Loucy (cell line): ENCODE results near the gene DNLZ.

Experiments used
- H2AFZ ChIP-seq: fragments of 200-600 bp; sonication (generic); 2 replicates; pipeline ENCODE4 v1.6.0; 2016; ENCODE audit warnings: antibody characterized with exemption, mild to moderate bottlenecking, low read length, moderate library complexity
- H3F3A ChIP-seq: fragments of 200-600 bp; 2 replicates; pipeline ENCODE4 v1.6.0; 2016; ENCODE audit warnings: antibody characterized with exemption, low read depth, mild to moderate bottlenecking
- H3K27me3 ChIP-seq: fragments of 200-600 bp; sonication (generic); 2 replicates; pipeline ENCODE4 v1.6.1; 2014; ENCODE audit warnings: low read length, mild to moderate bottlenecking; ENCODE audit not compliant: insufficient read depth, poor library complexity, severe bottlenecking
- H3K36me3 ChIP-seq: fragments of 200-600 bp; sonication (generic); 2 replicates; pipeline ENCODE4 v1.6.1; 2016; ENCODE audit warnings: low read length; ENCODE audit not compliant: insufficient read depth
- H3K4me1 ChIP-seq: fragments of 200-600 bp; sonication (generic); 2 replicates; pipeline ENCODE4 v1.5.1; 2014; ENCODE audit warnings: low read length, mild to moderate bottlenecking; ENCODE audit not compliant: insufficient read depth, poor library complexity, severe bottlenecking
- H3K4me2 ChIP-seq: fragments of 200-600 bp; sonication (generic); 2 replicates; pipeline ENCODE4 v1.6.0; 2014; ENCODE audit warnings: antibody characterized with exemption, low read length, low read depth, mild to moderate bottlenecking; ENCODE audit not compliant: poor library complexity, severe bottlenecking
- H3K4me3 ChIP-seq: fragments of 200-600 bp; sonication (generic); 2 replicates; pipeline ENCODE4 v1.5.1; 2014; ENCODE audit warnings: low read length, mild to moderate bottlenecking, mixed read lengths; ENCODE audit not compliant: poor library complexity, severe bottlenecking
- H3K79me2 ChIP-seq: fragments of 200-600 bp; sonication (generic); 2 replicates; pipeline ENCODE4 v1.6.1; 2014; ENCODE audit warnings: low read length; ENCODE audit not compliant: insufficient read depth
- H3K9ac ChIP-seq: fragments of 200-600 bp; sonication (generic); 2 replicates; pipeline ENCODE4 v1.6.0; 2014; ENCODE audit warnings: mild to moderate bottlenecking, low read depth, low read length, moderate library complexity; ENCODE audit not compliant: poor library complexity, severe bottlenecking
- H3K9me2 ChIP-seq: fragments of 200-600 bp; sonication (generic); replicated peaks from 2 replicates; pipeline ENCODE4 v1.6.1; 2016; ENCODE audit warnings: low read depth, low read length, mixed read lengths
- H3K9me3 ChIP-seq: fragments of 200-600 bp; sonication (generic); 2 replicates; pipeline ENCODE4 v1.6.1; 2014; ENCODE audit warnings: mild to moderate bottlenecking, antibody characterized with exemption, low read length, low read depth; ENCODE audit not compliant: insufficient read depth
- H4K20me1 ChIP-seq: fragments of 200-600 bp; sonication (generic); 2 replicates; pipeline ENCODE4 v1.6.0; 2014; ENCODE audit warnings: antibody characterized with exemption, low read length, mild to moderate bottlenecking; ENCODE audit not compliant: insufficient read depth, poor library complexity, severe bottlenecking
- CTCF ChIP-seq: fragments of 200-600 bp; sonication (generic); conservative IDR thresholded peaks from 2 replicates; pipeline ENCODE4 v1.5.1; 2014; ENCODE audit warnings: mild to moderate bottlenecking, antibody characterized with exemption, low read length
- EZH2phosphoT487 ChIP-seq: fragments of 200-600 bp; IDR thresholded peaks from 2 replicates; pipeline ENCODE4 v1.6.1; 2018; ENCODE audit warnings: antibody characterized with exemption, mild to moderate bottlenecking, moderate library complexity, borderline replicate concordance

Gene DNLZ

GRCh38 chr9:136324501-136325300 lies 38.8 kb downstream of the DNLZ start:
- no peaks in the 10 kb centered on the region for H3K9me3 ChIP-seq
- H3K4me3 ChIP-seq, result no peak overlapping the region
- no peaks in the 10 kb centered on the region for H3K36me3 ChIP-seq
- H2AFZ ChIP-seq, result no peak overlapping the region
- H3K27me3 ChIP-seq, result no peaks in the 10 kb centered on the region
- peaks cover 19% of the 10 kb centered on the region for H3K79me2 ChIP-seq
- peaks cover 5% of the 10 kb centered on the region for H4K20me1 ChIP-seq
- no peak overlapping the region for H3K4me2 ChIP-seq
- H3K9ac ChIP-seq, result no peak overlapping the region
- no peaks in the 10 kb centered on the region for H3F3A ChIP-seq
- TF ChIP-seq EZH2phosphoT487 (no peak), CTCF (peak; percentile 18; the same call in 1 of the 2 replicates)
- peaks cover 20% of the 10 kb centered on the region for H3K4me1 ChIP-seq
- H3K9me2 ChIP-seq, result no peaks in the 10 kb centered on the region

DNA sequence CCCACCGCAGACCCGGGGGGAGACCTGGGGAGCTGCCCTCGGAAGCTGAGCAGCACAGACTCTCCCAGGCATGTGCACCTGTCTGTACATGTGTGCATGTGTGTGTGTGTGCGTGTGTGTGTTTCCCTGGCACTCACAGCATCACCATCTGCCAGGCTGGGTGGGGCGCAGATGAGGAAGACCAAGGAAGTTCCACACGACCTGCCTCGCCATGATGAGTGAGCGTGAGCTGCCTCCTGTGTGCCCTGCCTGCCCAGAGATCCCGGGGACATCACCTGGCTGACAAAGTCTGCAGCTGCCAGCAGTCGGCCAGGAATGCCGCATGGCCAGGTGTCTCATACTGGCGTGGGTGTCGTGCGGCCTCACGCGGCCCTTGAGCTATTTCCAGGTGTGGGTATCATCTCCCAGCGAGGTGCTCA lies 40.2 kb downstream of the DNLZ start:
- Histone ChIP-seq H3K79me2 (peaks cover 5% of the 10 kb centered on the region), H3K9me3 (no peaks in the 10 kb centered on the region), H3K4me2 (no peak overlapping the region), H3K27me3 (no peaks in the 10 kb centered on the region), H3K4me1 (peaks cover 7% of the 10 kb centered on the region), H3K36me3 (no peaks in the 10 kb centered on the region), H3F3A (no peaks in the 10 kb centered on the region), H3K4me3 (no peak overlapping the region), H2AFZ (no peak overlapping the region), H3K9me2 (no peaks in the 10 kb centered on the region), H4K20me1 (peaks cover under 1% of the 10 kb centered on the region), H3K9ac (no peak overlapping the region)
- no peak for TF ChIP-seq CTCF
- no peak for TF ChIP-seq EZH2phosphoT487

DNA sequence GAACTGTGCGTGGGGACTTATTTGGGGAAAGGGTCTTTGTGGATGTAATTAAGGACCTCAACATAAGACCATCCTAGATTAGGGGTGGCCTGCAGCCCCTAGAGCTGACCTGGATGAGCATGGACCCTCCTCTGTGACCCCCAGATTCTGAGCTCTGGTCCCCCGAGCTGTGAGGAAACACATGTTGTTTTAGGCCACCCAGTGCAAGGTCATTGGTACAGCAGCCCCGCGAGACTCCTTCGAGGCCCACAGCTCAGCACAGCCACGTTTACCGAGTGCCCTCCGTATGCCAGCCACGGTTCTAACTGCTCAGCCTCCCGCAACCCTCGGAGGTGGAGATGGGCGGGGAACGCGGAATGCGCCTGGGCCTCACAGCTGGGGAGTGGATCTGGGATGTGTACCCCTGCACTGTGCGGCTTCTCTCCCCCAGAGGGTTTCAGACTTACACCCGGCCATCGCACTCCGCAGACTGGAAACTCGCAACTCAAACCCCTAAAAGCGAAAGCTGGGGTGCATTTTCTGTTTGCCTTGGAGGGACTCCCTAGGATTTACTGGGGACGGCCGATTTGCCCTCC lies 40.7 kb downstream of the DNLZ start:
- TF ChIP-seq EZH2phosphoT487 (no peak), CTCF (no peak)
- peaks cover 2% of the 10 kb centered on the region for H3K4me1 ChIP-seq
- no peaks in the 10 kb centered on the region for H3K9me2 ChIP-seq
- no peaks in the 10 kb centered on the region for H3F3A ChIP-seq
- no peaks in the 10 kb centered on the region for H3K9me3 ChIP-seq
- no peaks in the 10 kb centered on the region for H4K20me1 ChIP-seq
- H3K4me2 ChIP-seq, result no peak overlapping the region
- H3K4me3 ChIP-seq, result no peak overlapping the region
- no peaks in the 10 kb centered on the region for H3K36me3 ChIP-seq
- no peak overlapping the region for H3K9ac ChIP-seq
- H3K79me2 ChIP-seq, result 0 out of 2 replicates have a peak, but pooled peaks cover under 1% of the 10 kb centered on the region
- H3K27me3 ChIP-seq, result no peaks in the 10 kb centered on the region
- no peak overlapping the region for H2AFZ ChIP-seq
